SK-N-SH (cell line): ENCODE data around the gene KLHL26.

ENCODE experiments used
- EP300 ChIP-seq, 2 experiments: IDR thresholded peaks; 2 replicates each; pipeline versions ENCODE4 v1.4.0 to v1.6.1; 2012; ENCODE audit warnings: borderline replicate concordance in 1 of 2, low read depth in 1 of 2, low read length in 1 of 2
- POLR2AphosphoS5 ChIP-seq: IDR thresholded peaks from 2 replicates; pipeline ENCODE4 v1.6.1; 2012; ENCODE audit warnings: low read depth, low read length
- RFX5 ChIP-seq: IDR thresholded peaks from 2 replicates; pipeline ENCODE4 v1.6.1; 2012; ENCODE audit warnings: mild to moderate bottlenecking, improper control_type of control experiment, low read length
- SMC3 ChIP-seq: IDR thresholded peaks from 2 replicates; pipeline ENCODE4 v1.6.1; 2012; ENCODE audit warnings: low read depth, low read length, improper control_type of control experiment
- TAF1 ChIP-seq: IDR thresholded peaks from 2 replicates; pipeline ENCODE4 v1.6.1; 2012; ENCODE audit warnings: low read depth, mild to moderate bottlenecking, low read length, moderate library complexity, borderline replicate concordance
- YY1 ChIP-seq: IDR thresholded peaks from 2 replicates; pipeline ENCODE4 v1.4.0; 2012; ENCODE audit warnings: low read depth, mild to moderate bottlenecking
- TF ChIP-seq, protein P1 (sequence below): fragments of 200-600 bp; sonication (generic); IDR thresholded peaks from 2 replicates; pipeline ENCODE4 v1.6.1; 2017; ENCODE audit warnings: antibody characterized with exemption, mild to moderate bottlenecking, moderate library complexity
- TF ChIP-seq, protein P2 (sequence below): IDR thresholded peaks from 2 replicates; pipeline ENCODE4 v1.4.0; 2012; ENCODE audit warnings: low read depth
- TF ChIP-seq, protein P3 (sequence below): IDR thresholded peaks from 2 replicates; pipeline ENCODE4 v1.6.1; 2012; ENCODE audit warnings: mild to moderate bottlenecking, low read depth, low read length, moderate library complexity
- TF ChIP-seq, protein P4 (sequence below): IDR thresholded peaks from 2 replicates; pipeline ENCODE4; 2012

DNA sequence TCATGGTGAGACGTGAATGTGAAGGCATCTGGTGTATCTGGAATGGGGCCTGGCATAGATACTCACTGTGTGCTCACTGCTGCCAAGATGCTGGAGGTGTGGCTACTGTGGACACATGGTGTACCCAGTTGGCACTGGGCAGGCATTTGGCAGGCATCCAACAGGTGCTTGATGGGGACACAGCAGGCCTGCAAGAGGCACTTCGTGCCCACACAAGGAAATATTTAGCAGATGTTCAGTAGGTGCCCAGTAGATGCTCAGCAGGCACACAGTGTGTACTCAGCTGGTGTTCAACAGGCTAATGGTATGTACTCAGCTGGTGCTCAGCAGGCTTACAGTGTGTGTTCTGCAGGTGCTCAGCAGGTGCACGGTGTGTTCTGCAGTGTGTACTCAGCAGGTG, 60.9 kb downstream of the KLHL26 start:
- TF ChIP-seq POLR2AphosphoS5, result no peak
- no peak for TF ChIP-seq EP300 (IDR thresholded peaks at IDR 0.05; ENCODE audit: borderline replicate concordance in 1 of 2, low read depth in 1 of 2, low read length in 1 of 2)
- TF ChIP-seq, protein P1, sequence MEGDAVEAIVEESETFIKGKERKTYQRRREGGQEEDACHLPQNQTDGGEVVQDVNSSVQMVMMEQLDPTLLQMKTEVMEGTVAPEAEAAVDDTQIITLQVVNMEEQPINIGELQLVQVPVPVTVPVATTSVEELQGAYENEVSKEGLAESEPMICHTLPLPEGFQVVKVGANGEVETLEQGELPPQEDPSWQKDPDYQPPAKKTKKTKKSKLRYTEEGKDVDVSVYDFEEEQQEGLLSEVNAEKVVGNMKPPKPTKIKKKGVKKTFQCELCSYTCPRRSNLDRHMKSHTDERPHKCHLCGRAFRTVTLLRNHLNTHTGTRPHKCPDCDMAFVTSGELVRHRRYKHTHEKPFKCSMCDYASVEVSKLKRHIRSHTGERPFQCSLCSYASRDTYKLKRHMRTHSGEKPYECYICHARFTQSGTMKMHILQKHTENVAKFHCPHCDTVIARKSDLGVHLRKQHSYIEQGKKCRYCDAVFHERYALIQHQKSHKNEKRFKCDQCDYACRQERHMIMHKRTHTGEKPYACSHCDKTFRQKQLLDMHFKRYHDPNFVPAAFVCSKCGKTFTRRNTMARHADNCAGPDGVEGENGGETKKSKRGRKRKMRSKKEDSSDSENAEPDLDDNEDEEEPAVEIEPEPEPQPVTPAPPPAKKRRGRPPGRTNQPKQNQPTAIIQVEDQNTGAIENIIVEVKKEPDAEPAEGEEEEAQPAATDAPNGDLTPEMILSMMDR, result no peak
- TF ChIP-seq, protein P2, sequence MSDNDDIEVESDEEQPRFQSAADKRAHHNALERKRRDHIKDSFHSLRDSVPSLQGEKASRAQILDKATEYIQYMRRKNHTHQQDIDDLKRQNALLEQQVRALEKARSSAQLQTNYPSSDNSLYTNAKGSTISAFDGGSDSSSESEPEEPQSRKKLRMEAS, result no peak
- TF ChIP-seq, protein P3, sequence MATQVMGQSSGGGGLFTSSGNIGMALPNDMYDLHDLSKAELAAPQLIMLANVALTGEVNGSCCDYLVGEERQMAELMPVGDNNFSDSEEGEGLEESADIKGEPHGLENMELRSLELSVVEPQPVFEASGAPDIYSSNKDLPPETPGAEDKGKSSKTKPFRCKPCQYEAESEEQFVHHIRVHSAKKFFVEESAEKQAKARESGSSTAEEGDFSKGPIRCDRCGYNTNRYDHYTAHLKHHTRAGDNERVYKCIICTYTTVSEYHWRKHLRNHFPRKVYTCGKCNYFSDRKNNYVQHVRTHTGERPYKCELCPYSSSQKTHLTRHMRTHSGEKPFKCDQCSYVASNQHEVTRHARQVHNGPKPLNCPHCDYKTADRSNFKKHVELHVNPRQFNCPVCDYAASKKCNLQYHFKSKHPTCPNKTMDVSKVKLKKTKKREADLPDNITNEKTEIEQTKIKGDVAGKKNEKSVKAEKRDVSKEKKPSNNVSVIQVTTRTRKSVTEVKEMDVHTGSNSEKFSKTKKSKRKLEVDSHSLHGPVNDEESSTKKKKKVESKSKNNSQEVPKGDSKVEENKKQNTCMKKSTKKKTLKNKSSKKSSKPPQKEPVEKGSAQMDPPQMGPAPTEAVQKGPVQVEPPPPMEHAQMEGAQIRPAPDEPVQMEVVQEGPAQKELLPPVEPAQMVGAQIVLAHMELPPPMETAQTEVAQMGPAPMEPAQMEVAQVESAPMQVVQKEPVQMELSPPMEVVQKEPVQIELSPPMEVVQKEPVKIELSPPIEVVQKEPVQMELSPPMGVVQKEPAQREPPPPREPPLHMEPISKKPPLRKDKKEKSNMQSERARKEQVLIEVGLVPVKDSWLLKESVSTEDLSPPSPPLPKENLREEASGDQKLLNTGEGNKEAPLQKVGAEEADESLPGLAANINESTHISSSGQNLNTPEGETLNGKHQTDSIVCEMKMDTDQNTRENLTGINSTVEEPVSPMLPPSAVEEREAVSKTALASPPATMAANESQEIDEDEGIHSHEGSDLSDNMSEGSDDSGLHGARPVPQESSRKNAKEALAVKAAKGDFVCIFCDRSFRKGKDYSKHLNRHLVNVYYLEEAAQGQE, result no peak
- TF ChIP-seq YY1, result no peak
- no peak for TF ChIP-seq TAF1
- TF ChIP-seq, protein P4, sequence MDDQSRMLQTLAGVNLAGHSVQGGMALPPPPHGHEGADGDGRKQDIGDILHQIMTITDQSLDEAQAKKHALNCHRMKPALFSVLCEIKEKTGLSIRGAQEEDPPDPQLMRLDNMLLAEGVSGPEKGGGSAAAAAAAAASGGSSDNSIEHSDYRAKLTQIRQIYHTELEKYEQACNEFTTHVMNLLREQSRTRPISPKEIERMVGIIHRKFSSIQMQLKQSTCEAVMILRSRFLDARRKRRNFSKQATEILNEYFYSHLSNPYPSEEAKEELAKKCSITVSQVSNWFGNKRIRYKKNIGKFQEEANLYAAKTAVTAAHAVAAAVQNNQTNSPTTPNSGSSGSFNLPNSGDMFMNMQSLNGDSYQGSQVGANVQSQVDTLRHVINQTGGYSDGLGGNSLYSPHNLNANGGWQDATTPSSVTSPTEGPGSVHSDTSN, result no peak
- TF ChIP-seq RFX5, result no peak
- no peak for TF ChIP-seq SMC3
